ENCODE measurements around the gene RMI2. TPM values are rescaled to one million over a fixed set of nuclear protein-coding genes. Genes with fewer than 3 reads are reported as not detected.

RMI2 gene
- total and polyA plus RNA-seq, 9 of the 15 experiments (the other 6 are each of a cell fraction or from before 2014, with no cell fraction given) = 8.0 to 43.4 (median 32.5) TPM

GRCh38 chr16:11328172-11329070, 16.8 kb upstream of the RMI2 start:
- Histone ChIP-seq H3K9ac (ENCODE audit: insufficient read depth in 1 of 2, low read depth in 2 of 2, low read length in 2 of 2) (no peak overlapping the region), H3K4me3 (no peak overlapping the region), H3K4me1 (replicated peaks in 1 of 2; ENCODE audit: control insufficient read depth in 2 of 2, insufficient read depth in 2 of 2, low read length in 2 of 2) (peaks cover 0 to 3% of the 10 kb centered on the region in 2 experiments; a peak in 2 of 5 replicates), H4K20me1 (replicated peaks; ENCODE audit: control insufficient read depth, insufficient read depth, low read length) (no peaks in the 10 kb centered on the region), H3K9me3 (replicated peaks; ENCODE audit: control insufficient read depth, insufficient read depth, low read depth, low read length) (no peaks in the 10 kb centered on the region), H2AFZ (ENCODE audit: low read depth, low read length) (no peak overlapping the region), H3K4me2 (ENCODE audit: insufficient read depth, low read length) (no peak overlapping the region), H3K9me1 (ENCODE audit: control insufficient read depth, insufficient read depth, low read length) (no peaks in the 10 kb centered on the region), H3K36me3 (ENCODE audit: control insufficient read depth, insufficient read depth, low read length) (no peaks in the 10 kb centered on the region), H3K27ac (ENCODE audit: extremely low read depth, low read depth, low read length) (no peak overlapping the region), H3K79me2 (ENCODE audit: control insufficient read depth, insufficient read depth, low read length) (no peaks in the 10 kb centered on the region), H3K27me3 (ENCODE audit: control insufficient read depth in 2 of 2, insufficient read depth in 2 of 2, low read length in 2 of 2) (peaks cover 16 to 40% of the 10 kb centered on the region in 2 experiments; a peak in 4 of 5 replicates)
- intact Hi-C loops (cut with micrococcal nuclease) = no loop called here
- no TSS peak for BruUV-seq (replicated peaks)
- WGBS (ENCODE audit: insufficient coverage, low coverage, missing lambda C conversion rate) = 9% methylated on average over 12 of the region's 12 CpGs
- ATAC-seq (no peak; the same call in 2 of the 3 replicates), FAIRE-seq (peak; percentile 46), DNase-seq (ENCODE audit: extremely low read depth in 1 of 4, low spot score in 3 of 4) (no peak)
- ChIA-PET POLR2A (interaction anchor here (0.6 to 0.7 kb wide), 2 partner anchors 54 to 390 kb away, joined by 3 read pairs; no protein-coding TSS in a partner anchor), CTCF (ENCODE audit: low intra/inter-chr PET ratio) (no interaction called here)
- TF ChIP-seq RBM25 (IDR thresholded peaks at IDR 0.05; ENCODE audit: low read depth, low read length, severe bottlenecking) (peak; percentile 47), HDAC2 (IDR thresholded peaks at IDR 0.05) (peak; percentile 30; the same call in 1 of the 2 replicates), JUND (IDR thresholded peaks at IDR 0.05; ENCODE audit: borderline replicate concordance, low read depth, low read length) (peak; percentile 27; the same call in 1 of the 2 replicates), JUND (tag; IDR thresholded peaks at IDR 0.05; ENCODE audit: borderline replicate concordance, low read depth, low read length) (no peak), ADNP (tag; IDR thresholded peaks at IDR 0.05) (peak; percentile 55; the same call in 1 of the 2 replicates), SREBF2 (CRISPR knock-in tag; IDR thresholded peaks at IDR 0.05) (no peak), TAF7 (tag; IDR thresholded peaks at IDR 0.05) (no peak), FOSL1 (tag; conservative IDR thresholded peaks at IDR 0.05) (0 out of 2 replicates have a peak, but pooled peaks have one; percentile 27), TFAP4 (CRISPR knock-in tag; IDR thresholded peaks at IDR 0.05; ENCODE audit: borderline replicate concordance) (peak; percentile 62; the same call in 1 of the 2 replicates), BCOR (IDR thresholded peaks at IDR 0.05) (peak; percentile 67; the same call in 1 of the 2 replicates), RFX7 (CRISPR knock-in tag; IDR thresholded peaks at IDR 0.05) (no peak)
- in situ Hi-C loops (cut with MboI) = no loop called here
